Vagina (tissue), 2 donors: ENCODE measurements around the gene ADCY5.

ENCODE experiments used
- POLR2A ChIP-seq, 2 donors: fragments of 450-650 bp; IDR thresholded peaks; one replicate each; pipeline ENCODE4 v1.6.1; 2017; ENCODE audit warnings: antibody characterized with exemption in 2 of 2, mild to moderate bottlenecking in 2 of 2, moderate library complexity in 2 of 2
- POLR2AphosphoS5 ChIP-seq, 2 donors: sonication (generic); formaldehyde crosslinking; IDR thresholded peaks; one replicate each; pipeline ENCODE4 v1.9.0; 2017; ENCODE audit warnings: antibody characterized with exemption in 2 of 2, mild to moderate bottlenecking in 2 of 2, low read depth in 1 of 2; ENCODE audit not compliant: insufficient read depth in 1 of 2
- TF ChIP-seq, protein P1 (sequence below), 3 experiments: fragments of 450-650 bp in 2 of 3; fragments of 200-600 bp in 1 of 3; sonication (generic) in 1 of 3; IDR thresholded peaks; one replicate each; pipeline ENCODE4 v1.5.1; 2017 to 2019; ENCODE audit warnings: antibody characterized with exemption in 3 of 3, mild to moderate bottlenecking in 2 of 3, moderate library complexity in 2 of 3

DNA sequence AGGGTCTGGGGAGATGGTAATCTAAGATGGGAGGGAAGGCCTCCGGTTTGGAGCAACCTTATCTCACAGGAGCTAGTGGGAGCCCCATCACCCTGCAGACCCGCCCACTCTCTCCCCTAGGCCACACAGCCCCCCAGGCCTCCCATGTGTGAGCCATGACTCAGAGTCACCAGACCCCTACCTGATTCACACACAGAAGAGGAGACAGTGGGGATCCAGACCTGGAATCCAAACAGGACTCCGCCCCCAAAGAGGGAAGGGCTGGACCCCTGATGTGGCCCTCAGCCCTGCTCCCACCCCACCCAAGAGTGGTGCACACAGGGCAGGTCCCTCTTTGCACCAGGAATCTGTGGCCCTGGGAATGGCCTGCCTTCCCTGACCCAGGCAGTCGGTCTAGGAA lies 97.4 kb downstream of the ADCY5 start:
- no peak for TF ChIP-seq POLR2A (IDR thresholded peaks at IDR 0.05)
- TF ChIP-seq, protein P1, sequence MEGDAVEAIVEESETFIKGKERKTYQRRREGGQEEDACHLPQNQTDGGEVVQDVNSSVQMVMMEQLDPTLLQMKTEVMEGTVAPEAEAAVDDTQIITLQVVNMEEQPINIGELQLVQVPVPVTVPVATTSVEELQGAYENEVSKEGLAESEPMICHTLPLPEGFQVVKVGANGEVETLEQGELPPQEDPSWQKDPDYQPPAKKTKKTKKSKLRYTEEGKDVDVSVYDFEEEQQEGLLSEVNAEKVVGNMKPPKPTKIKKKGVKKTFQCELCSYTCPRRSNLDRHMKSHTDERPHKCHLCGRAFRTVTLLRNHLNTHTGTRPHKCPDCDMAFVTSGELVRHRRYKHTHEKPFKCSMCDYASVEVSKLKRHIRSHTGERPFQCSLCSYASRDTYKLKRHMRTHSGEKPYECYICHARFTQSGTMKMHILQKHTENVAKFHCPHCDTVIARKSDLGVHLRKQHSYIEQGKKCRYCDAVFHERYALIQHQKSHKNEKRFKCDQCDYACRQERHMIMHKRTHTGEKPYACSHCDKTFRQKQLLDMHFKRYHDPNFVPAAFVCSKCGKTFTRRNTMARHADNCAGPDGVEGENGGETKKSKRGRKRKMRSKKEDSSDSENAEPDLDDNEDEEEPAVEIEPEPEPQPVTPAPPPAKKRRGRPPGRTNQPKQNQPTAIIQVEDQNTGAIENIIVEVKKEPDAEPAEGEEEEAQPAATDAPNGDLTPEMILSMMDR (IDR thresholded peaks at IDR 0.05) = no peak
- TF ChIP-seq POLR2AphosphoS5 (IDR thresholded peaks at IDR 0.05; ENCODE audit: insufficient read depth in 1 of 2, low read depth in 1 of 2) = no peak
